Stimulated activated CD4-positive, alpha-beta T cell treated with anti-CD3 and anti-CD28 coated beads, TNF-alpha, amount 100 ng/mL, for 4 hours (primary cell): Measurements from ENCODE around the gene MMP2.

Source experiments
- DNase-seq, 3 experiments: peaks; one replicate each; pipeline ENCODE4 v3.0.0-alpha.2; 2020; ENCODE audit warnings: low read depth in 3 of 3

The MMP2 gene

GRCh38 chr16:55494994-55495421 lies 16.0 kb downstream of the MMP2 start:
- no peak for DNase-seq

- no peak for DNase-seq
These were observed 16.8 kb downstream of the MMP2 start for GRCh38 chr16:55495616-55496289.

GRCh38 chr16:55496509-55497145 lies 17.6 kb downstream of the MMP2 start:
- no peak for DNase-seq

- no peak for DNase-seq
These were observed 18.6 kb downstream of the MMP2 start for GRCh38 chr16:55497558-55497957.

GRCh38 chr16:55498101-55498500 lies 19.1 kb downstream of the MMP2 start:
- DNase-seq: no peak

GRCh38 chr16:55499281-55499680 lies 20.3 kb downstream of the MMP2 start:
- DNase-seq: no peak

- DNase-seq: no peak
These were observed 21.0 kb downstream of the MMP2 start for GRCh38 chr16:55499951-55500529.

- DNase-seq: no peak
These were observed 21.6 kb downstream of the MMP2 start for GRCh38 chr16:55500530-55501011.

- no peak for DNase-seq
These were observed 22.7 kb downstream of the MMP2 start for GRCh38 chr16:55501549-55502322.

GRCh38 chr16:55502801-55503366 lies 23.9 kb downstream of the MMP2 start:
- DNase-seq: no peak

- DNase-seq: no peak
These were observed 24.9 kb downstream of the MMP2 start for GRCh38 chr16:55503726-55504550.

- DNase-seq: no peak
These were observed 26.5 kb downstream of the MMP2 start for GRCh38 chr16:55505333-55506015.

- no peak for DNase-seq
These were observed 27.1 kb downstream of the MMP2 start for GRCh38 chr16:55506083-55506482.

GRCh38 chr16:55506708-55507107 lies 27.7 kb downstream of the MMP2 start:
- no peak for DNase-seq

- DNase-seq: no peak
These were observed 29.4 kb downstream of the MMP2 start for GRCh38 chr16:55508271-55508921.

- DNase-seq: peak in 1 of 3 experiments; percentile 7
These were observed 30.2 kb downstream of the MMP2 start, which contains the start of gene LPCAT2 for GRCh38 chr16:55508941-55509931. Gene LPCAT2 (plus strand): TSS chr16:55509072. CDS start chr16:55509182, 110 bp downstream.

GRCh38 chr16:55510185-55510805 lies 31.3 kb downstream of the MMP2 start:
- DNase-seq: no peak

- no peak for DNase-seq
These were observed 33.9 kb downstream of the MMP2 start for GRCh38 chr16:55512941-55513340.
